Posterior vena cava (tissue), 2 donors: Measurements from ENCODE around the gene ARHGEF4. TPM values are rescaled to one million over a fixed set of nuclear protein-coding genes. Genes with fewer than 3 reads are reported as not detected.
"Not testable (repeated sequence)": the region's sequence is repeated elsewhere in the genome, so short reads cannot be mapped to it uniquely, and the experiment has no call there.

Experiments used
- DNase-seq: peaks from one replicate; pipeline ENCODE4 v3.0.0-alpha.2; 2020; ENCODE audit warnings: low spot score
- intact Hi-C, 2 donors: fragments of 100-400 bp; cut with DNase I; formaldehyde crosslinking; loops; one replicate each; pipeline versions ENCODE4 v1.14.1 to v1.14.2; 2022 to 2023
- total RNA-seq, 2 donors: library from RNA; stranded (reverse); fragmentation: NEBNext Ultra II Directional; extraction: Animal tissue kit (Norgen Biotek cat#: 25700); gene quantifications; one replicate each; pipeline ENCODE4 v1.2.1, GENCODE V29; 2021
- donor health status: DM: yes; HTN: yes; CAD: no.
- donor health status: DM: yes; HTN: yes; CAD: no.

The ARHGEF4 gene
- total RNA-seq, 2 donors from 2014 or later, result 8.8 to 14.7 TPM

- no peak for DNase-seq
- intact Hi-C loops, result no loop called here
These were observed 149.3 kb downstream of the ARHGEF4 start for GRCh38 chr2:130985831-130986649.

- intact Hi-C loops, result no loop called here
- no peak for DNase-seq
These were observed 150.3 kb downstream of the ARHGEF4 start for GRCh38 chr2:130986890-130987493.

- intact Hi-C loops, result no loop called here
- DNase-seq, result no peak
These were observed 151.1 kb downstream of the ARHGEF4 start for GRCh38 chr2:130987519-130988425.

- DNase-seq, intact Hi-C loops: not testable (repeated sequence)
These were observed 154.7 kb downstream of the ARHGEF4 start for GRCh38 chr2:130991446-130991845.

- intact Hi-C loops, DNase-seq: not testable (repeated sequence)
These were observed 155.3 kb downstream of the ARHGEF4 start for GRCh38 chr2:130992003-130992402.

- intact Hi-C loops, result no loop called here
- no peak for DNase-seq
These were observed 160.0 kb downstream of the ARHGEF4 start for GRCh38 chr2:130996691-130997090.

- no peak for DNase-seq
- intact Hi-C loops, result no loop called here
These were observed 160.5 kb downstream of the ARHGEF4 start for GRCh38 chr2:130997198-130997597.

GRCh38 chr2:130998561-130998960 is 161.8 kb downstream of the ARHGEF4 start:
- intact Hi-C loops, result no loop called here
- no peak for DNase-seq

GRCh38 chr2:131004446-131005209 is 167.9 kb downstream of the ARHGEF4 start:
- intact Hi-C loops, result no loop called here

GRCh38 chr2:131005216-131005935 is 168.7 kb downstream of the ARHGEF4 start:
- DNase-seq, result no peak
- intact Hi-C loops, result no loop called here

More at GRCh38 chr2:131004446-131005209, 167.9 kb downstream of the ARHGEF4 start:
- no peak for DNase-seq

GRCh38 chr2:131006561-131006960 is 169.8 kb downstream of the ARHGEF4 start:
- DNase-seq, result no peak
- intact Hi-C loops, result no loop called here

- intact Hi-C loops, result no loop called here
- DNase-seq, result no peak
These were observed 172.3 kb downstream of the ARHGEF4 start for GRCh38 chr2:131008967-131009366.

- DNase-seq, result no peak
- intact Hi-C loops, result no loop called here
These were observed 173.2 kb downstream of the ARHGEF4 start for GRCh38 chr2:131009713-131010475.

GRCh38 chr2:131010566-131010965 is 173.9 kb downstream of the ARHGEF4 start:
- intact Hi-C loops, result no loop called here
- DNase-seq, result no peak

- DNase-seq, result no peak
These were observed 174.8 kb downstream of the ARHGEF4 start for GRCh38 chr2:131011486-131011885.

GRCh38 chr2:131014141-131014540 is 177.4 kb downstream of the ARHGEF4 start:
- intact Hi-C loops, result no loop called here
- no peak for DNase-seq

More at GRCh38 chr2:131011486-131011885, 174.8 kb downstream of the ARHGEF4 start:
- intact Hi-C loops, result no loop called here

- intact Hi-C loops, result no loop called here
- no peak for DNase-seq
These were observed 179.1 kb downstream of the ARHGEF4 start for GRCh38 chr2:131015764-131016163.
